Measurements from ENCODE around the gene ENOX1. TPM values are rescaled to one million over a fixed set of nuclear protein-coding genes. Genes with fewer than 3 reads are reported as not detected.

The ENOX1 gene
- total RNA-seq, 1 experiment from 2014 or later: 1.5 TPM

- Mint-ChIP-seq H3K36me3 (ENCODE audit: insufficient read depth, unreplicated experiment) (no peaks in the 10 kb centered on the region), H3K9me3 (ENCODE audit: low read depth, unreplicated experiment) (no peaks in the 10 kb centered on the region), H3K27ac (ENCODE audit: unreplicated experiment) (no peak overlapping the region), H3K4me1 (ENCODE audit: low read depth, unreplicated experiment) (peaks cover 12% of the 10 kb centered on the region), H3K27me3 (ENCODE audit: unreplicated experiment) (no peaks in the 10 kb centered on the region), H3K4me3 (ENCODE audit: low read depth, unreplicated experiment) (no peak overlapping the region)
- no peak for DNase-seq
- no peak for TF ChIP-seq CTCF (IDR thresholded peaks at IDR 0.05; ENCODE audit: unreplicated experiment)
- CTCF ChIA-PET: no interaction called here
- intact Hi-C loops (cut with micrococcal nuclease; ENCODE audit: unreplicated experiment): no loop called here
- no TSS peak for BruUV-seq (replicated peaks)
Measured at GRCh38 chr13:43272851-43273250, 513.9 kb downstream of the ENOX1 start.

- Mint-ChIP-seq H3K9me3 (ENCODE audit: low read depth, unreplicated experiment) (no peaks in the 10 kb centered on the region), H3K4me1 (ENCODE audit: low read depth, unreplicated experiment) (peaks cover 12% of the 10 kb centered on the region), H3K36me3 (ENCODE audit: insufficient read depth, unreplicated experiment) (no peaks in the 10 kb centered on the region), H3K27me3 (ENCODE audit: unreplicated experiment) (no peaks in the 10 kb centered on the region), H3K4me3 (ENCODE audit: low read depth, unreplicated experiment) (no peak overlapping the region), H3K27ac (ENCODE audit: unreplicated experiment) (no peak overlapping the region)
- no peak for DNase-seq
- CTCF ChIA-PET: no interaction called here
- BruUV-seq (replicated peaks): no TSS peak
- intact Hi-C loops (cut with micrococcal nuclease; ENCODE audit: unreplicated experiment): no loop called here
- no peak for TF ChIP-seq CTCF (IDR thresholded peaks at IDR 0.05; ENCODE audit: unreplicated experiment)
Measured at GRCh38 chr13:43271152-43271551, 515.6 kb downstream of the ENOX1 start.

- CTCF ChIA-PET: no interaction called here
- DNase-seq: no peak
- intact Hi-C loops (cut with micrococcal nuclease; ENCODE audit: unreplicated experiment): no loop called here
- Mint-ChIP-seq H3K4me1 (ENCODE audit: low read depth, unreplicated experiment) (peaks cover 12% of the 10 kb centered on the region), H3K27ac (ENCODE audit: unreplicated experiment) (no peak overlapping the region), H3K36me3 (ENCODE audit: insufficient read depth, unreplicated experiment) (no peaks in the 10 kb centered on the region), H3K4me3 (ENCODE audit: low read depth, unreplicated experiment) (no peak overlapping the region), H3K9me3 (ENCODE audit: low read depth, unreplicated experiment) (no peaks in the 10 kb centered on the region), H3K27me3 (ENCODE audit: unreplicated experiment) (no peaks in the 10 kb centered on the region)
- no peak for TF ChIP-seq CTCF (IDR thresholded peaks at IDR 0.05; ENCODE audit: unreplicated experiment)
- BruUV-seq (replicated peaks): no TSS peak
Measured at GRCh38 chr13:43270130-43270830, 516.5 kb downstream of the ENOX1 start.

- Mint-ChIP-seq H3K27me3 (ENCODE audit: unreplicated experiment) (no peaks in the 10 kb centered on the region), H3K4me1 (ENCODE audit: low read depth, unreplicated experiment) (peaks cover 12% of the 10 kb centered on the region), H3K36me3 (ENCODE audit: insufficient read depth, unreplicated experiment) (no peaks in the 10 kb centered on the region), H3K4me3 (ENCODE audit: low read depth, unreplicated experiment) (peak overlapping the region; percentile 28), H3K27ac (ENCODE audit: unreplicated experiment) (no peak overlapping the region), H3K9me3 (ENCODE audit: low read depth, unreplicated experiment) (no peaks in the 10 kb centered on the region)
- CTCF ChIA-PET: no interaction called here
- intact Hi-C loops (cut with micrococcal nuclease; ENCODE audit: unreplicated experiment): no loop called here
- peak; percentile 64 for DNase-seq
- BruUV-seq (replicated peaks): no TSS peak
- TF ChIP-seq CTCF (IDR thresholded peaks at IDR 0.05; ENCODE audit: unreplicated experiment): no peak
Measured at GRCh38 chr13:43269037-43269481, 517.7 kb downstream of the ENOX1 start.
